ENCODE data around the gene LOXL1.

The LOXL1 gene

GRCh38 chr15:73899197-73900094 is 26.8 kb upstream of the LOXL1 start:
- DNase-seq (ENCODE audit: low read depth) = no peak

GRCh38 chr15:73900095-73900712 is 26.1 kb upstream of the LOXL1 start:
- DNase-seq (ENCODE audit: low read depth) = peak; percentile 33

DNA sequence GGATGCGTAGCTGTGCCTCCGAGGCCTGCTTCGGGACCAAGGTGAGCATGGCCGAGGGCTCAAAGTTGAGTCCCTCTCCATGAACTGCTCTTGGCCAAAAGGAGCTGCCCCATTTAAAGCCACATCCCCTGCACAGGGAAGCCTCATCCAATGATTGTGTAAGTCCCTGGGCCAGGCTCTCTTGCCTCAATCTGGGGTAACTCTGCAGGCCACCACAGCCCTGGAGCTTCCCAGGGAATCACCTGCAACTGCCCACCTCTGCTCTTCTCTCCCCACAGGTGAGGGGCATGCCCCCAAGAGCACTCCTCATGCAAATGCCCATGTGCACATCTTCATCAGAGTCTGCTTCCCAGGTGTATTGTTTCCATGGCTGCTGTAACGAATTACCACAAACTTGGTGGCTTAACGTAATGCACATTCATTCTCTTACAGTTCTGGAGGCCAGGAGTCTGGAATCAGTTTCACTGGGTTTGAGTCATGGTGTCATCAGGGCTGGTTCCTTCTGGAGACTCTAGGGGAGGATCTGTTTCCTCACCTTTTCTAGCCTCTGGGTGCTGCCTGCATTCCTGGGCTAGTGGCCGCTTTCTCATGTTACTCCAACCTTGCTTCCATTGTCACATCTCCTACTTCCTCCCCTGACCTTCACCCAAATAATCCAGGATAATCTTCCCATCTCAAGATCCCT is 25.0 kb upstream of the LOXL1 start:
- no peak for DNase-seq (ENCODE audit: low read depth)

DNA sequence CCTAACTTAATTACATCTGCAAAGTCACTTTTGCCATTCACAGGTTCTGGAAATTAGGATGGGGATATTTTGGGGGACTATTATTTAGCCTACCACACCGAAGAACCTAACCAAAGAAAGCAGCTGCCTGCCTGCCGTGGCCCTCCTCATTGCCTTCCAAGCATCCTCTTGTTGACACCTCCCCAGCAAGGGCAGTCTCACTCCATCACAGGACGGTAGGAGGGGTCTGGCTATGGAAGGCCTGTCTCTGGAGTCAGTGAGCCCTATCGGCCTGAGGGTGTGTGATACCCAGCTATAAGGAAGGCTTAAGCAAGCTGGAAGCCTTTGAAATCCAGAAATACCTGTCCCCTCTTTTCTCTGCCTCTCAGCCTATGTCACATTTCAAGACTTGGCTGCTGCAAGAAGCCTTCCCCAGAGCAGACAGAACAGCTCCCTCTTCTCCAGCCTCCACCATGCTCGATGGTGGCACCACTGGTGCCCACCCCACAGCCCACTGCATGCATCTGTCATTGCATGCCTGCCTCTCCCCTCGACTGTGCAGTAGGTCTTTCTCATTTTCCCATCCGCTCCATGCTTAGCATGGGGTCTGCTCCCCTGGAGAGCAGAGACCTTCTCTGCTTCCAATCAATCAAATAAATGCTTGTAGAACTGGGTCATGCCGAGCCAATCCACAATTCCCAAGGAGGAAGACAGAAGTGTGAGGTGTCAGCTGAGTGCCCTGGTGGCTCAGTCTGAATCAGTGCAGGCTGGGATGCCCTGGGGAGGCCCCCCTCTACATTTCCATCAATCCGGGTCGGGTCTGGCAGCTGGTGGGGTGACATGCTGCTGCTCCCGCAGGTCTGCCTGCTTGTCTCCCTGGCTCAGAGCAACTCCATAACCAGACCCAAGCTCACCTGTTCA is 23.9 kb upstream of the LOXL1 start:
- no peak for DNase-seq (ENCODE audit: low read depth)

GRCh38 chr15:73904026-73904815 is 22.0 kb upstream of the LOXL1 start:
- no peak for DNase-seq (ENCODE audit: low read depth)

- DNase-seq (ENCODE audit: low read depth) = no peak
These were observed 20.9 kb upstream of the LOXL1 start for GRCh38 chr15:73905225-73905827.

DNA sequence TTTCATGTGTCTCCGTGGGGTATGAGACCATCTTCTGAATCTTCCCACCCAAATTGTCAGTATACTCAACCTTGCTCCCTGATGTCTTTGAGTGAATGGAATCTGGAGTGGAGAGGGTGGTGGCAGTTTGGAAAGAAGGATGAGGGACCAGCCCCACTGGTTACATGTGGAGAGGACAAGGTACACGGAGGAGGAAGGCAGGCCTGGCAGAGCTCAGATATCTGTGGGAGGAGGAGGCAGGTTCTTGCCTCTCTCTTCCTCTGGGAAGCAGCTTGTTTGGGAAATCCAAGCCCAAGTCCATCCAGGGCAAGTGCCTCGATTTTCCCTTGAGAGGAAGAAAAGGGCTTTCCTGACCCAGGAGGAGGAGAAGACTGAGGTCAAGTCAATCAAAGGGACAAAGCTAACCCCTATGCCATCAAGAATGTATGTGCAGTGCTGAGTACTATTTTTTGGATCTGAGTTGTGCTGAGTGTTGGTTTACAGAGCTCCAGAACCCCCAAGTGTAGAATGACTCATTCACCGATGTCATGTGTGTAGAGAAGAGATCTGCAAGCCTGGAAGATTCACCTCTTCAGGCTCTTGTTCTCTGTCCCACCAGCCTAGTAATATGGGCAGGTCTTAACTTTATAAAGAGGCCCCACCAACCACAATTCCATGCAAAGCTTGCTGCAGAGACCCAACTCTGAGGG is 19.8 kb upstream of the LOXL1 start:
- no peak for DNase-seq (ENCODE audit: low read depth)

- DNase-seq (ENCODE audit: low read depth) = no peak
These were observed 19.2 kb upstream of the LOXL1 start for GRCh38 chr15:73907035-73907408.

GRCh38 chr15:73908030-73908821 is 18.0 kb upstream of the LOXL1 start:
- no peak for DNase-seq (ENCODE audit: low read depth)

DNA sequence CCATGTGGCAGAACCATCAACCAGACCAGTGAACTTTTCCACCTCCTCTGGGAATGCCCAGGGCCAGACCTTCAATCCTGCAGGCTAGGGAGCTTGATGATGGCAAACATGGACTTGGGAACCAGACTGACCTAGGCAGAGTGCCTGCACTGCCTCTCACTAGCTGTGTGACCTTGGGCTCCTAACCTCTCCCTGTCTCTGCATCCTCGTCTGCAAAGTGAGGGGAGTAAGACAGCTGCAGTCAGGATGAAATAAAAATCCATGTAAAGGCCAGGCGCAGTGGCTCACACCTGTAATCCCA is 17.5 kb upstream of the LOXL1 start:
- no peak for DNase-seq (ENCODE audit: low read depth)

DNA sequence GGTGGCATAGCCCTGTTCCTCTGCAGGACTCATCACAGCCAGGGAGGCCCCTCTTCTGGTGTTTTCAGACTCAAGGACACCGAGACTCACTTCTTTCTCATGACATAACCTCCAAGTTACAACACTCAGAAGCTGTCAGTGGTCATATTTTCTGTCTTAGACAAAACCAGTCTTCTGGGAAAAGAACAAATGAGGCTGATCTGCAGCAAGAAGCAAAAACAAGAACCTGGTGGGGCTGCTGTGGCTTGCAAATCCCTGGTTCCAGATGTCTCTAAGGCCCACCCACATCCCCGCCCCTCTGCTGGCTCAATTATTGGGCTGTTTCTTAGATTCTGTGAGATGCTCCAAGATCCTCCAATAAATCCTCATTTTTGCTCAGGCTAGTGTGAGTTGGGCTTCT is 16.6 kb upstream of the LOXL1 start:
- DNase-seq (ENCODE audit: low read depth) = no peak

- no peak for DNase-seq (ENCODE audit: low read depth)
These were observed 15.5 kb upstream of the LOXL1 start for GRCh38 chr15:73910522-73911303.

DNA sequence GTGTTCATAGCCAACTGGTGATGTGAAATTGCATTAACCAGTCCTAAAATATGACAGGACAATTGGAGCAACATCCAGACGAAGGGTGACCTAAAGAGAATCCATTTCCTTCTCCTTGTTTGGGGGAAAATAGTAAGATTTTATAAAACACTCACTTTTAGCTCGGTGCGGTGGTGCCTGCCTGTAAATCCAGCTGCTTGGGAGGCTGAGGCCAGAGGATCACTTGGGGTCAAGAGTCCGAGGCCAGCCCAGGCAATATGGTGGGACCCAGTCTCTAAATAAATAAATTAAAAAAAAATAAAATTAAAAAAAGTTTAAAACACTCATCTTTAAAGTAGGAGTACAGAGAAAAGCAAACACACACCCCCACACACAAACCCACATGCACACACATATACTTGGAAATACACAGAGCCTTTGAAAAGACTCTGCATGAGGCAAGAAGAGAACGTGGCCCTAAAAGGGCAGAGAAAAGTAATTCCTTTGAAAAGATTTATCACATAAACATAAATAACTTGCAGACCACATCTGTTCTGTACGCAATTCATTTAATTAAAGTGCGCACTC is 14.1 kb upstream of the LOXL1 start:
- no peak for DNase-seq (ENCODE audit: low read depth)

DNA sequence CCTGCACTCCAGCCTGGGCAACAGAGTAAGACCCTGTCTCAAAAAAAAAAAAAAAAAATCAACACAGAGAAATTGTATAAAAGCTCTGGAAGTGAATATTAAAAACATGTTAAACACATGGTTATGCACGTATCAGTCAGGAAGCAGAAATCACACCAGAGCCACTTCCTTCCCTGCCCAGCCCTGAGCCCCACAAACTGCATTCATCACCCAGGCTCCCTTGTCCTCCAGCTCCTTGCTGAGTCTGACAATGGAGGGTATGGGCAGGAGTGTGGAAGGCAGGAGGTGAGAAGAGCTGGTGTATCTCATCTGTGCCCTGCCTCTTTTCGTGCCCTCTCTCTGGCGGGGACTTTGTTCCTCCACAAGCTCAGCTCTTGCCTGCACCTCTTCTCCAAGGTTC is 12.1 kb upstream of the LOXL1 start:
- no peak for DNase-seq (ENCODE audit: low read depth)

DNA sequence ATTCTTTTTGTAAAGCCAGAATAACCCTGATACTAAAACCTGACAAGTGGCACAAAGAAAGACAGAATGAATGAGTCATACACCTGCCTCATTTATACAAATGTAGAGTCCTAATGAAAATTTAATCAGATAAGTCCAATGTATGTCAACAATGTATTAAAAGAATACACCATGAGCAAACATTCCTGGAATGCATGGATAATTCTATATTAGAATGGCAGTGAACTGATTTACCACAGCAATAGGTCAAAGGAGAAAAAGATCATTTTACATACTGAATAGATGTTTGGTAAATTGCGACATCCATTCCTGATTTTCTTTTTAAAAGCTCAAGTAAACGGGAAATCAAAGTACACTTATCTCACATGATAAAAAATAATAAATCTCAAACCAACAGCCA is 11.2 kb upstream of the LOXL1 start:
- DNase-seq (ENCODE audit: low read depth) = no peak

- DNase-seq (ENCODE audit: low read depth) = no peak
These were observed 7.5 kb upstream of the LOXL1 start for GRCh38 chr15:73918784-73919183.

DNA sequence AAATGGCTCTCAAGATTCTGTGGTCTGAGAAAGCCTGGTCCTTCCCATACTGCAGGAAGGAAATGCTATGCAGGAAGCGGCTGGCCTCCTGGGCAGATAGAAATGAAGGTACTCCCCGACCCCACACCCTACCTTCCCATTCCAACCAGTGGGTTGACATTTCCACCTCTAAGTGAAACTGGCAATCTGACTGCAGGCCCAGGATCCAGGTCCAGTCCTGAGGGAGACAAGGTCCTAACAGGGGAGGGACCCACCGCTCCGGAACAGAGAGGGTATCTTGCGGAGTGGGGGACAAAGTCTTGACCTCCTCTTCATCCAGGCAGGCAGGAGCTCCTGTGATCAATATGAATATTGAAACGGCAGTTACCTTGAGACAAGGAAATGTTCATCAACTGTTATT is 6.6 kb upstream of the LOXL1 start:
- no peak for DNase-seq (ENCODE audit: low read depth)

DNA sequence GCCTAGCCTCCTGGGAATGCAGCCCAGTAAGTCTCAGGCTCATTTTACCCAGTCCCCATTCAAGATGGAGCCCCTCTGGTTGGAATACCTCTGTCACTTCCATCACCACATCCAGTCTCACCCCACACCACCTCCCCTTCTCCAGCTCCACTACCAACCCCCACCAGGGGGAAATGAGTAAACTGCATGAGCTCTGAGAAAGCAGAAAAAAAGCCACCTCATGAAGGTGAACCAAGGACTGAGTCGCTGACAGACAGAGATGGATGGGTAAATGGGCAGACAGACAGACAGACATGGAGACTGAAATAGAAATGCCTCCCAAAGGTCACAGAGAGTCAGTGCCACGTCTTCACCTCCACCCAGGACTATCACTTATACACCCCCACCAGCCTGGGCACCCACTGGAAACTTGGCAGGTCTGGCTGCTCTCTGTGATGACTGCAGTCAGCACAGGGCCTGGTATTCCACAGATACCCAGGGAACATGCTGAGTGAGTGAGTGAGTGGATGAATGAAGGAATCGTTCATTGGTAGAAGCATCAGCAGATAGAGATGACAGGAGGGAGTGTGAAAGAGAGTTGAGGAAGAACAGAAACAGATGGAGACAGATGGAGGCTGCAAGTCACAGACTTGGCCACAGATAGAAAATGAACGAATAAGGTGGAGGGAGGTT is 4.9 kb upstream of the LOXL1 start:
- DNase-seq (ENCODE audit: low read depth) = no peak

Measured in GM04503 (cell line).